ENCODE data around the gene MBP.

Gene MBP

GRCh38 chr18:77079088-77079487, 53.5 kb downstream of the MBP start:
- DNase-seq = no peak

DNA sequence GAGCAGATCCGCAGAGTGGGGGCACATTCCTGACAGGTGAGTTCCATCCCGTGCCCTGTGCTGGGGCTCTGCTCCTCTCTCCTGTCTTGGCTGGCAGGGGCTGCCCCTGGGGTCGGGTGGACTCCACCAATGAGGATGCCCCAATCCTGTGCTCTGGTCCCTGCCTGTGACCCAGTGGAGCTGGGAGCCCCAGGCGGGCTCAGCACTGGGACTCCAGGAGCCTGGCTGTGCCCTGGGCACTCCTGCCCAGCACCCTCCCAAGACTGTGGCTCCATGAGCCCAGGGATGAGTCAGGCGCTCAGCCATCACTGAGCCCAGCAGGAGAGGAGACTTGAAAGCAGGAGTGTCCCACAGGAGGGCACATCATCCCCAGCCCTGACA, 53.9 kb downstream of the MBP start:
- DNase-seq = no peak

DNA sequence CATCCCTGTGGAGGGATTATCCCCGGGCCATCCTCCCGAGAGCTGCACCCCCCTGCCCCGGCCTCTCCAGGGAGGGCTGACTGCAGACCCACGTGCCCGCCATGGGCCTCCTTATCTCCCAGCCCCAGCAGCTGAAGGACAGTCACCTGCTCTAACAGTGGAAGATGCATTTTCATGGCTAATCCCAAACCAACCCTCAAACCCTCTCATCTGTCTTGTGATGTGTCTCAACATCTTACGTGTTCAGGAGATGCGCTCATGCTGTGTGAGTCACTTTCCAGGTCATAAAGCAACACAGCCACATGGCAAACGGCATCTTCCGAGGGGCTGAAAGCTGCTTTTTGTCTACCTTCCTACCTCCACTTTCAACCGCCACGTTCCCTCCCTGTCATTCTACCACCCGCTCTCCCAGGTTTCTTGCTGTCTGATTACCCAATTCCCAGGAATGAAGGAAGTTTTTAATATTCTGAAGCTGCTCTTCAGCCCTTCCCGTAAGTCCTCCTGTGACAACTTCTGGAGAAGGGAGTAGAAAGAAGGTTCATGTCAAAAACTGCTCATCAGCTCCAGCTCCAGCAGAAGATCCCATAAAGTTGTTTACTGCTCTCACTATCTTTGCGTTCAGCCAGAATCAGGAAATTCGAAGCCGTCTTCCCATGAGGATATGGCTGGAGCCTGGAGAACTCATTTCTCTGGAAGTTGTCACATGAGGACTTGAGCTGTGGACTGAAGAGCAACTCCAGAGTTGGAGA, 54.5 kb downstream of the MBP start:
- DNase-seq = no peak

GRCh38 chr18:77077401-77077800, 55.2 kb downstream of the MBP start:
- DNase-seq = no peak

DNA sequence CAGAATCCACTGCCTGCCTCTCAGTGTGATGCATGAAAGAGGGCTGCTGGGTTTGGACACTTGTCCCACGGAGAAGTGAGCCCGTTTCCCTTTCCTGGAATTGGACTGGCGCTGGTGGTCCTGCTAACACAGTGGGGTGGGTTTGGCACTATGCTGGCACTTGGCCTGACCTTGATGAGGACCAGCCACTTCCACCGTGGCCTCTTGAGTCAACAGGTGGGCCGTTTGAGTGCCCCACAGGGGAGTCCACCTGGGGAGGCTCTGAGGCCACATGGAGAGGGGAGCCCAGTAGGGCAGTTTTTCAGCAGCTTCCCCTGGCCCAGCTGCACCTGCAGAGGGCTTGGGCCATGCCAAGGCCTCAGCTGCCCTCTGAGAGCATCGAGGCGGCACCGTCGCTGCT, 56.5 kb downstream of the MBP start:
- no peak for DNase-seq

DNA sequence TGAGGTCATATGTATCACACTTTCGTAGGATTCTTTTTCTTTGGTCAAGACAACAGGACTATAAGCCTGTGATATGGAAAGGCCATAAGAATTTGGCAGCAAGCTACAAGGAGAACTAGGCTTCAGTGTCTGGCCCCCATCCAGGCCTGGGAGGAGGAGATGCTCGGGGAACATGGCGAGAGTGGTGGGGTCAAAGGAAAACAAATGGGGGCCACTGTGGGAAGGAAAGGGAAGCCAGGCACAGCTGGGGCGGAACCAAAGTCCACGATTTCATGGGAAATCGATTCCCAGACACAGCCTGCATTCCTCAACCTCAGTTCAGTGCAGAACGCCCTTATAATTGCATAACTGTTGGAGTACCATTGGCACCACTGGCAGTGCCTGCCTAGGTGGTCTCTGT, 58.2 kb downstream of the MBP start:
- DNase-seq = no peak

DNA sequence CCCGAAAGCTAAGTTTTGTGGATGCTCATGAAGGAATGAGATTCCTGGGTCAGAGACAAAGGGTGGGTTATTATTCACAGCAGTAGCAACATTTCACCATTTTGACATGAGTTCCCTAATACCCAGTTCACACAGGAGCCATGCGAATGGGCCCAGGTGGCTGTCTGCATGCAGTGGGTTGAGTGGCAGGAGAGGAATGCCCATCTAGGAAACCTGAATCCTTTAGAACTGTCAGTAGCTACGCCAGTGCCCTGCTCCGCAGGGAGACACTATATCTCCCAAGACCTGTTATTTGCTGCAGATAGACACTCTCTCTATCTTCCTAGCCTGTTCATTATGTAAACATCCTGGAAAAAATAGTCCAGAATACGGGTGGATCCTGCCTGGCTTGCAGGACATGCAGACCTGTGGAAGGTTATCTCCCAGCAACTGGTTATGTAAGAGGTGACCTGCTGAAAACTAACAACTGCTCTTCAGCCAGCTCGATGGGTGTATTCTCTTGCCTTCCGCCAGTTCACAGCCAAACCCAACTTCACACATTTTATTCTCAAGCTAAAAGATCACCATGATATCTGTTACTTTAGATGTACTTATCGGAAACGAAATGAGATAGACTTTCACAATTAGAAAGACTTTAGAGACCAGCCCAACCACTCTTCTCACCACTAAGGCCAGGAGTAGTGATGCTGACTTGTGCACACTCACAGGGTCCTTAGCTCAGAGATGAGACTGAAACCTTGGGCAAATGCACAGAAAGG, 59.1 kb downstream of the MBP start:
- DNase-seq = no peak

GRCh38 chr18:77072566-77072965, 60.0 kb downstream of the MBP start:
- DNase-seq = no peak

GRCh38 chr18:77071711-77072292, 60.8 kb downstream of the MBP start:
- no peak for DNase-seq

DNA sequence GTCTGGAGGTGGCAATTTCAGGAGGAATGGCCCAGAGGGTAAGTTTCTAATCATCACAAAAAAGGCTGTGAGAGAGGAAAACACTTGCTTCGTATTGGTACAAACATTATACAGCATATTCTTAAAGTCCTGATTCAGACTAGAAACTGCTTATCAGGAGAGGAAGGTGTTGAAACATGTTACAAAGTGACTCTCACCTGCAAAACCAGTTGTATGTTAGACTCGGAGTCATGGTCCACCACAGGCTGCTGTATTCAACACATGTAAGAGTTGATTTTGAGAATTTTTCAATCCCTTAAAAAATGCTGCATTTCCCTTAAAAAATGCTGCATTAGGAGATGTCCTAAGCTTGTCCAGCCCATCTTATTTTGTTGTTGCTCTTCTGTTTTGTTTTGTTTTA, 61.5 kb downstream of the MBP start:
- DNase-seq = no peak

- DNase-seq = no peak
Measured at GRCh38 chr18:77070627-77071026, 62.0 kb downstream of the MBP start.

- DNase-seq = no peak
Measured at GRCh38 chr18:77069931-77070330, 62.7 kb downstream of the MBP start.

GRCh38 chr18:77069482-77069881, 63.1 kb downstream of the MBP start:
- DNase-seq = no peak

- no peak for DNase-seq
Measured at GRCh38 chr18:77068321-77069312, 64.0 kb downstream of the MBP start.

DNA sequence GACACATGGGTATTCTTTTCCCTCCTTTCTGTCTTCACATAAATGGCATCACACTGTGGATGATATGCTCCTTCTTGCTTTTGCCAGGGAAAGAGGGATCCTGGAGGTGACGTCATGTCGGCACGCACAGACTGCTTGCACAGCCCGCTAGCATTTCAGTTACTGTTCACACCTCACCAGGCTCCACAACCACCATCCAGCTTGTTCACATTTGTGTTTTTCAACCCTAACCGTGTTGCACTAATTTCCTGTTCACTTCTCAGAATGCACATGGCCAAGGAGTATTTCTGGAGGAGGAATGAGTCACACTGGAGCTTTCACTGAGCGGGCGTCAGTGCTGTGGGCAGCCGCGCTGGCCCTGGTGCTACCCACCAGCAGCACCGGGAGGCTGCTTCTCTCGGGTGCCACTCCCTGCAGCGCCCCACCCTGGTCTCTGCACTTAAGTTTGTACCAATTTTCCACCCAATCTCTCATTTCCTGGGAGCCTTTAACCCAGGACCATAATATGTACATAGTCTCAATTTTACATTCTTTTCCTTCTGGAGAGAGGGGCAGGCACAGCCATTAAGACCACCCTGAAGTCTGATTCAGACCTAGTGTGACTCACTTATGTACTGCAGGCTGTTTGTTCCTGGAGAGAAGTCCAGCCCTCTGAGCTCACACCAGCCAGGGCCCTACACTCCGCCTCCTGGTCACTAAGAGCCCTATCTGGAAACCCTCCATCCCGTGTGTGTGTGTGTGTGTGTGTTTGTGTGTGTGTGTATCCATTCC, 65.1 kb downstream of the MBP start:
- no peak for DNase-seq

- DNase-seq = no peak
Measured at GRCh38 chr18:77066689-77067088, 65.9 kb downstream of the MBP start.

GRCh38 chr18:77066101-77066500, 66.5 kb downstream of the MBP start:
- DNase-seq = no peak

- DNase-seq = no peak
Measured at GRCh38 chr18:77065221-77065981, 67.2 kb downstream of the MBP start.

- no peak for DNase-seq
Measured at GRCh38 chr18:77063260-77063659, 69.3 kb downstream of the MBP start.

DNA sequence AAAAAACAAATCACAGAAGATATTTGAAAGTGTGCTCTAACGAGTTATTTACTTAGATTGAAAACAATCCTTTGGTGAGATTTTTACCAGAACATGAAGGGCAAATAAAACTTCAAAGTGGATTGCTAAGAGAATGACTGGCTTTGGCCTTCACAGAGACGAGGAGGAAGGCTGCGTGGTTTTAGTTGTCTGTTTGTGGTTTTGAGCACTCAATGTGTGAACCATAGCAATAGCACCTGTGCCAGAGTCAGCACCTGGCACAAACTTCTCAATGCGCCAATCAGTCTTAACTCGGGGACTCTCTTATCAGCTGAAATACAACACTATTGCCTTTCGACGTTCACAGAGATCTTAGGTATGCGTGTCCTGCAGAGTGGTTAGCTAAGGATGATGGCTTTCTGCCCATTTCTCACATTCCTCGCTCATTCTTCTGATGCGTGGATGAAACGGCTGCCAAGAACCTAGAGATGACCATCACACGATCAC, 70.0 kb downstream of the MBP start:
- no peak for DNase-seq

- DNase-seq = no peak
Measured at GRCh38 chr18:77061946-77062517, 70.6 kb downstream of the MBP start.

All from NCI-H345 (cell line).